HepG2 (cell line): ENCODE results near the gene THRAP3. TPM values are rescaled to one million over a fixed set of nuclear protein-coding genes. Genes with fewer than 3 reads are reported as not detected.
A peak's percentile ranks its signal among the peaks of the same experiment; 100 is the strongest.

ENCODE experiments used
- BORCS8-MEF2B ChIP-seq: sonication (generic); formaldehyde crosslinking; IDR thresholded peaks from 2 replicates; pipeline ENCODE4 v1.8.0; 2022; ENCODE audit warnings: mild to moderate bottlenecking, missing genetic modification reagents
- CHCHD3 ChIP-seq: sonication (generic); formaldehyde crosslinking; IDR thresholded peaks from 2 replicates; pipeline ENCODE4 v1.8.0; 2022; ENCODE audit warnings: mild to moderate bottlenecking, missing genetic modification reagents, moderate library complexity
- ETV5 ChIP-seq: IDR thresholded peaks from 2 replicates; pipeline ENCODE4 v1.6.1; 2018; ENCODE audit warnings: missing biosample characterization, missing genetic modification reagents, inconsistent platforms, borderline replicate concordance
- FLYWCH1 ChIP-seq: sonication (generic); formaldehyde crosslinking; IDR thresholded peaks from 2 replicates; pipeline ENCODE4 v1.8.1; 2023; ENCODE audit warnings: mild to moderate bottlenecking, missing genetic modification reagents
- KLF16 ChIP-seq, 2 experiments: sonication (generic) in 1 of 2; formaldehyde crosslinking in 1 of 2; IDR thresholded peaks; 2 replicates each; pipeline versions ENCODE4 v1.6.1 to v1.8.0; 2016 to 2023; ENCODE audit warnings: missing genetic modification reagents in 2 of 2, missing compliant biosample characterization in 1 of 2
- LCORL ChIP-seq, 2 experiments: fragments of 450-650 bp in 1 of 2; sonication (generic) in 1 of 2; formaldehyde crosslinking in 1 of 2; IDR thresholded peaks; 2 replicates each; pipeline versions ENCODE4 v1.5.0 to v1.6.1; 2017 to 2020; ENCODE audit warnings: antibody characterized with exemption in 1 of 2, missing genetic modification reagents in 1 of 2
- MAF1 ChIP-seq: sonication (generic); formaldehyde crosslinking; IDR thresholded peaks from 2 replicates; pipeline ENCODE4 v1.5.0; 2020; ENCODE audit warnings: missing genetic modification reagents, borderline replicate concordance
- NR2F6 ChIP-seq, 2 experiments: IDR thresholded peaks; 2 replicates each; pipeline ENCODE4 v1.6.1; 2016; ENCODE audit warnings: antibody characterized with exemption in 1 of 2, mild to moderate bottlenecking in 1 of 2
- ZBTB38 ChIP-seq: sonication (generic); formaldehyde crosslinking; IDR thresholded peaks from 2 replicates; pipeline ENCODE4 v1.5.1; 2020; ENCODE audit warnings: mild to moderate bottlenecking, missing genetic modification reagents
- ZBTB7B ChIP-seq: sonication (generic); formaldehyde crosslinking; IDR thresholded peaks from 2 replicates; pipeline ENCODE4 v1.4.0; 2020; ENCODE audit warnings: missing genetic modification reagents
- ZNF251 ChIP-seq: sonication (generic); formaldehyde crosslinking; IDR thresholded peaks from 2 replicates; pipeline ENCODE4 v1.9.0; 2021; ENCODE audit warnings: mild to moderate bottlenecking, missing genetic modification reagents
- ZNF556 ChIP-seq: sonication (generic); formaldehyde crosslinking; IDR thresholded peaks from 2 replicates; pipeline ENCODE4 v1.4.0; 2020; ENCODE audit warnings: mild to moderate bottlenecking, missing genetic modification reagents, borderline replicate concordance
- ZNF724P ChIP-seq: sonication (generic); formaldehyde crosslinking; IDR thresholded peaks from 2 replicates; pipeline ENCODE4 v1.8.0; 2022; ENCODE audit warnings: missing genetic modification reagents, borderline replicate concordance
- ZSCAN29 ChIP-seq: sonication (generic); formaldehyde crosslinking; conservative IDR thresholded peaks from 2 replicates; pipeline ENCODE4 v1.4.0; 2020; ENCODE audit warnings: mild to moderate bottlenecking, missing genetic modification reagents
- polyA plus RNA-seq, 8 experiments: library from polyadenylated mRNA; depleted of rRNA in 3 of 8; stranded (reverse) in 7 of 8; unstranded in 1 of 8; fragments of >200 nt; fragmentation: Illumina TruSeq in 4 of 8; extraction: Trizol in 4 of 8; gene quantifications; 2 replicates each; pipeline versions ENCODE4 v1.2.1 to v1.2.3, GENCODE V29; 2011 to 2016; ENCODE audit warnings: low read depth in 4 of 8, missing spikeins in 1 of 8, mixed read lengths in 1 of 8; ENCODE audit not compliant: insufficient read depth in 1 of 8
- total RNA-seq, 5 experiments: library from RNA; depleted of rRNA; stranded (reverse); fragments of >200 nt; fragmentation: Illumina TruSeq; extraction: Trizol; gene quantifications; 2 replicates each; pipeline ENCODE4 v1.2.3, GENCODE V29; 2016; ENCODE audit warnings: low read depth in 1 of 5
- TF ChIP-seq, protein P1 (sequence below): sonication (generic); formaldehyde crosslinking; conservative IDR thresholded peaks from 2 replicates; pipeline ENCODE4 v1.5.0; 2020; ENCODE audit warnings: missing genetic modification reagents
- TF ChIP-seq, protein P2 (sequence below): IDR thresholded peaks from 2 replicates; pipeline ENCODE4 v1.6.1; 2018; ENCODE audit warnings: missing genetic modification reagents
- TF ChIP-seq, protein P3 (sequence below): sonication (generic); formaldehyde crosslinking; IDR thresholded peaks from 2 replicates; pipeline ENCODE4 v1.5.0; 2020; ENCODE audit warnings: missing genetic modification reagents
- TF ChIP-seq, protein P4 (sequence below): sonication (generic); formaldehyde crosslinking; IDR thresholded peaks from 2 replicates; pipeline ENCODE4 v1.8.1; 2023; ENCODE audit warnings: mild to moderate bottlenecking, inconsistent platforms, moderate library complexity, missing genetic modification reagents, borderline replicate concordance
- TF ChIP-seq, protein P5 (sequence below): sonication (generic); formaldehyde crosslinking; IDR thresholded peaks from 2 replicates; pipeline ENCODE4 v1.5.1; 2020; ENCODE audit warnings: missing genetic modification reagents, mild to moderate bottlenecking, borderline replicate concordance
- TF ChIP-seq, protein P6 (sequence below): sonication (generic); formaldehyde crosslinking; IDR thresholded peaks from 2 replicates; pipeline ENCODE4 v1.4.0; 2020; ENCODE audit warnings: missing genetic modification reagents, borderline replicate concordance

Gene THRAP3
- total and polyA plus RNA-seq, 2 of the 13 experiments (the other 11 are each of a cell fraction or from before 2014, with no cell fraction given), result 45.0 to 92.6 TPM

DNA sequence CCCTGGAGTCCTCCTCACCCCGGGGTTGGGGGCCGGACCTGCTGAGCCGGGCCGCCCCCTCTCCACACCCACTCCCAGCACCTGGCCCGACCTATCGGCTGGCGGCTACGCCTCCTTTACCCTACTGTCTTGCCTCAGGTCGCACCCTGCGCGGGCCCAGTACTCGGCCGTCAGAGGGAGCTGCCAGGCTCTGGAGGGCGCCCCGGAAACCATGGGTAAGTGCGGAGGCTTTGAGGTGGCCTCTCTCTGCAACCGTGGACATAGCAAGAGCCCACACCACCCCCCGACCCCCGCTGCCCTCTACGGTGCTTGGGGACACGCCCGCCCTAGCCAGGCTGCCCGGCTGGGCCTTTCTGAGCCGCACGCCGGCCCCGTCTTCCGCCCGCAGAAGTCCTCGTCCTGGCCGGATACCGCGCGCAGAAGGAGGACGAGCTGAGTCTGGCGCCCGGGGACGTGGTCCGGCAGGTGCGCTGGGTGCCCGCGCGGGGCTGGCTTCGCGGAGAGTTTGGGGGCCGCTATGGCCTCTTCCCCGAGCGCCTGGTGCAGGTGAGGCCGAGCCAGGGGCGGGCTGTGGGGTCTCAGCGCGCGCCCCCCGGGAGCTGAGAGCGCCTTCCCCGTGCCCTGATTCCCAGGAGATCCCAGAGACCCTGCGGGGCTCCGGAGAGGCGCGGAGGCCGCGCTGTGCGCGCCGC, 82.1 kb downstream of the THRAP3 start, which contains the start of gene SH3D21 (continued):
- TF ChIP-seq, protein P1, sequence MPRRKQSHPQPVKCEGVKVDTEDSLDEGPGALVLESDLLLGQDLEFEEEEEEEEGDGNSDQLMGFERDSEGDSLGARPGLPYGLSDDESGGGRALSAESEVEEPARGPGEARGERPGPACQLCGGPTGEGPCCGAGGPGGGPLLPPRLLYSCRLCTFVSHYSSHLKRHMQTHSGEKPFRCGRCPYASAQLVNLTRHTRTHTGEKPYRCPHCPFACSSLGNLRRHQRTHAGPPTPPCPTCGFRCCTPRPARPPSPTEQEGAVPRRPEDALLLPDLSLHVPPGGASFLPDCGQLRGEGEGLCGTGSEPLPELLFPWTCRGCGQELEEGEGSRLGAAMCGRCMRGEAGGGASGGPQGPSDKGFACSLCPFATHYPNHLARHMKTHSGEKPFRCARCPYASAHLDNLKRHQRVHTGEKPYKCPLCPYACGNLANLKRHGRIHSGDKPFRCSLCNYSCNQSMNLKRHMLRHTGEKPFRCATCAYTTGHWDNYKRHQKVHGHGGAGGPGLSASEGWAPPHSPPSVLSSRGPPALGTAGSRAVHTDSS (CRISPR knock-in tag), result no peak
- TF ChIP-seq ZNF556 (no peak), ZSCAN29 (CRISPR knock-in tag) (no peak), CHCHD3 (CRISPR knock-in tag) (no peak), ZNF251 (no peak), LCORL (IDR thresholded peaks at IDR 0.05) (no peak), LCORL (CRISPR knock-in tag; IDR thresholded peaks at IDR 0.05) (no peak), ETV5 (CRISPR knock-in tag) (0 out of 2 replicates have a peak, but pooled peaks have one; percentile 35), MAF1 (CRISPR knock-in tag) (no peak), ZNF724P (CRISPR knock-in tag) (no peak), KLF16 (CRISPR knock-in tag; IDR thresholded peaks at IDR 0.05) (no peak; a peak in 1 of 4 replicates), ZBTB38 (CRISPR knock-in tag) (peak; percentile 64; the same call in 1 of the 2 replicates), NR2F6 (IDR thresholded peaks at IDR 0.05) (no peak), NR2F6 (CRISPR knock-in tag; IDR thresholded peaks at IDR 0.05) (no peak; the same call in 1 of the 2 replicates), FLYWCH1 (0 out of 2 replicates have a peak, but pooled peaks have one; percentile 29), ZBTB7B (CRISPR knock-in tag) (no peak; the same call in 1 of the 2 replicates), BORCS8-MEF2B (peak; percentile 34; the same call in 1 of the 2 replicates)
- TF ChIP-seq, protein P2, sequence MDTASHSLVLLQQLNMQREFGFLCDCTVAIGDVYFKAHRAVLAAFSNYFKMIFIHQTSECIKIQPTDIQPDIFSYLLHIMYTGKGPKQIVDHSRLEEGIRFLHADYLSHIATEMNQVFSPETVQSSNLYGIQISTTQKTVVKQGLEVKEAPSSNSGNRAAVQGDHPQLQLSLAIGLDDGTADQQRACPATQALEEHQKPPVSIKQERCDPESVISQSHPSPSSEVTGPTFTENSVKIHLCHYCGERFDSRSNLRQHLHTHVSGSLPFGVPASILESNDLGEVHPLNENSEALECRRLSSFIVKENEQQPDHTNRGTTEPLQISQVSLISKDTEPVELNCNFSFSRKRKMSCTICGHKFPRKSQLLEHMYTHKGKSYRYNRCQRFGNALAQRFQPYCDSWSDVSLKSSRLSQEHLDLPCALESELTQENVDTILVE, result no peak
- TF ChIP-seq, protein P3, sequence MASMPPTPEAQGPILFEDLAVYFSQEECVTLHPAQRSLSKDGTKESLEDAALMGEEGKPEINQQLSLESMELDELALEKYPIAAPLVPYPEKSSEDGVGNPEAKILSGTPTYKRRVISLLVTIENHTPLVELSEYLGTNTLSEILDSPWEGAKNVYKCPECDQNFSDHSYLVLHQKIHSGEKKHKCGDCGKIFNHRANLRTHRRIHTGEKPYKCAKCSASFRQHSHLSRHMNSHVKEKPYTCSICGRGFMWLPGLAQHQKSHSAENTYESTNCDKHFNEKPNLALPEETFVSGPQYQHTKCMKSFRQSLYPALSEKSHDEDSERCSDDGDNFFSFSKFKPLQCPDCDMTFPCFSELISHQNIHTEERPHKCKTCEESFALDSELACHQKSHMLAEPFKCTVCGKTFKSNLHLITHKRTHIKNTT (CRISPR knock-in tag), result no peak
- TF ChIP-seq, protein P4, sequence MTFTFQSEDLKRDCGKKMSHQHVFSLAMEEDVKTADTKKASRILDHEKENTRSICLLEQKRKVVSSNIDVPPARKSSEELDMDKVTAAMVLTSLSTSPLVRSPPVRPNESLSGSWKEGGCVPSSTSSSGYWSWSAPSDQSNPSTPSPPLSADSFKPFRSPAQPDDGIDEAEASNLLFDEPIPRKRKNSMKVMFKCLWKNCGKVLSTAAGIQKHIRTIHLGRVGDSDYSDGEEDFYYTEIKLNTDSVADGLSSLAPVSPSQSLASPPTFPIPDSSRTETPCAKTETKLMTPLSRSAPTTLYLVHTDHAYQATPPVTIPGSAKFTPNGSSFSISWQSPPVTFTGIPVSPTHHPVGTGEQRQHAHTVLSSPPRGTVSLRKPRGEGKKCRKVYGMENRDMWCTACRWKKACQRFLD, result no peak; the same call in 1 of the 2 replicates
- TF ChIP-seq, protein P5, sequence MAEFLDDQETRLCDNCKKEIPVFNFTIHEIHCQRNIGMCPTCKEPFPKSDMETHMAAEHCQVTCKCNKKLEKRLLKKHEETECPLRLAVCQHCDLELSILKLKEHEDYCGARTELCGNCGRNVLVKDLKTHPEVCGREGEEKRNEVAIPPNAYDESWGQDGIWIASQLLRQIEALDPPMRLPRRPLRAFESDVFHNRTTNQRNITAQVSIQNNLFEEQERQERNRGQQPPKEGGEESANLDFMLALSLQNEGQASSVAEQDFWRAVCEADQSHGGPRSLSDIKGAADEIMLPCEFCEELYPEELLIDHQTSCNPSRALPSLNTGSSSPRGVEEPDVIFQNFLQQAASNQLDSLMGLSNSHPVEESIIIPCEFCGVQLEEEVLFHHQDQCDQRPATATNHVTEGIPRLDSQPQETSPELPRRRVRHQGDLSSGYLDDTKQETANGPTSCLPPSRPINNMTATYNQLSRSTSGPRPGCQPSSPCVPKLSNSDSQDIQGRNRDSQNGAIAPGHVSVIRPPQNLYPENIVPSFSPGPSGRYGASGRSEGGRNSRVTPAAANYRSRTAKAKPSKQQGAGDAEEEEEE (CRISPR knock-in tag), result no peak
- TF ChIP-seq, protein P6, sequence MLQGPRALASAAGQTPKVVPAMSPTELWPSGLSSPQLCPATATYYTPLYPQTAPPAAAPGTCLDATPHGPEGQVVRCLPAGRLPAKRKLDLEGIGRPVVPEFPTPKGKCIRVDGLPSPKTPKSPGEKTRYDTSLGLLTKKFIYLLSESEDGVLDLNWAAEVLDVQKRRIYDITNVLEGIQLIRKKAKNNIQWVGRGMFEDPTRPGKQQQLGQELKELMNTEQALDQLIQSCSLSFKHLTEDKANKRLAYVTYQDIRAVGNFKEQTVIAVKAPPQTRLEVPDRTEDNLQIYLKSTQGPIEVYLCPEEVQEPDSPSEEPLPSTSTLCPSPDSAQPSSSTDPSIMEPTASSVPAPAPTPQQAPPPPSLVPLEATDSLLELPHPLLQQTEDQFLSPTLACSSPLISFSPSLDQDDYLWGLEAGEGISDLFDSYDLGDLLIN, result no peak
